Kidney glomerular epithelial cell (primary cell): Measurements from ENCODE around the gene PCP4.

Experiments
- DNase-seq: peaks from one replicate; lab custom pipeline; 2025; lab: John Stamatoyannopoulos, UW

The PCP4 gene

GRCh38 chr21:39972976-39973770 lies 105.9 kb downstream of the PCP4 start:
- DNase-seq: no peak

DNA sequence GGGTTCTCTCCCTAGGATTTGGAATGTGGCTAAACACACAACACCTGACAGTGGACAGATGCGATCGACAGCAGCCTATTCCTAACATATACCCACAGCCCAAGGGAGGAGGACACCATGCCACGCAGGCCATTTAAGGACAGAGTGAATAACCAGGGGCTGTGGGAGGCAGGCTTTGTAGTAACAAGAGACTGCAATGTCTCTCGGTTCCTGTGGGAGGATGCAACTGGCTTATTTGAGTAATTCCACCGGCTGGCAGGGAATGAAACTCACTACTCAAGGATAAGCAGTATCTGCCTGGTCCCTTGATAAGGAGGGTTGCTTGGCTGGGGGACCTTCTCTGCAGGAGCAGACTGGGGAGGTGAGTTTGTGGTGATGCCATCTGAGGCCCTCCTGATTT lies 109.6 kb downstream of the PCP4 start:
- no peak for DNase-seq
